HEK293 (cell line): ENCODE data around the gene FBXL13.
"Not testable (repeated sequence)": the region's sequence is repeated elsewhere in the genome, so short reads cannot be mapped to it uniquely, and the experiment has no call there.

Experiments
- CTCF ChIA-PET: fragments of 350-600 bp; formaldehyde crosslinking; extraction: SDS; loops from one replicate; lab custom pipeline; 2021; ENCODE audit warnings: antibody characterized with exemption; lab: Yijun Ruan, JAX
- POLR2A ChIA-PET: fragments of 300-600 bp; formaldehyde crosslinking; extraction: SDS; loops from one replicate; lab custom pipeline; 2020; ENCODE audit warnings: antibody characterized with exemption, inconsistent platforms; lab: Yijun Ruan, JAX
- H3K27ac ChIP-seq: fragments of 200-500 bp; sonication (Bioruptor generic); 2 replicates; pipeline ENCODE4 v1.5.1; 2014; ENCODE audit warnings: low read depth, low read length, control low read depth, inconsistent platforms; ENCODE audit errors: extremely low read depth
- H3K36me3 ChIP-seq, 2 experiments: fragments of 200-500 bp in 1 of 2; sonication (Bioruptor generic) in 1 of 2; 1 replicate in 1 of 2; 2 replicates in 1 of 2; pipeline ENCODE4 v1.5.1; 2014 to 2017; ENCODE audit warnings: inconsistent platforms in 2 of 2, low read length in 2 of 2; ENCODE audit not compliant: control insufficient read depth in 2 of 2, insufficient read depth in 1 of 2
- H3K4me1 ChIP-seq: fragments of 200-500 bp; sonication (Bioruptor generic); 2 replicates; pipeline ENCODE4 v1.5.1; 2014; ENCODE audit warnings: mild to moderate bottlenecking, low read length, inconsistent platforms; ENCODE audit not compliant: control insufficient read depth, insufficient read depth
- H3K4me3 ChIP-seq: 2 replicates; pipeline ENCODE4 v1.5.1; 2011; ENCODE audit warnings: low read depth, mild to moderate bottlenecking, control low read depth, low read length, moderate library complexity
- H3K9me3 ChIP-seq: fragments of 200-500 bp; sonication (Bioruptor generic); 2 replicates; pipeline ENCODE4 v1.5.1; 2014; ENCODE audit warnings: low read depth, low read length, inconsistent platforms; ENCODE audit not compliant: control insufficient read depth, insufficient read depth
- GLIS2 ChIP-seq: fragments of 450-650 bp; formaldehyde crosslinking; IDR thresholded peaks from 2 replicates; pipeline ENCODE4 v1.5.1; 2016; ENCODE audit warnings: missing biosample characterization, missing genetic modification characterization
- PRDM4 ChIP-seq: fragments of 450-650 bp; formaldehyde crosslinking; IDR thresholded peaks from 2 replicates; pipeline ENCODE4 v1.5.1; 2017; ENCODE audit warnings: missing biosample characterization, missing genetic modification characterization
- YY2 ChIP-seq: fragments of 450-650 bp; formaldehyde crosslinking; IDR thresholded peaks from 2 replicates; pipeline ENCODE4 v1.5.1; 2016; ENCODE audit warnings: missing biosample characterization, missing genetic modification characterization
- ZNF114 ChIP-seq: fragments of 450-650 bp; formaldehyde crosslinking; IDR thresholded peaks from 2 replicates; pipeline ENCODE4 v1.5.0; 2017; ENCODE audit warnings: missing biosample characterization, missing genetic modification characterization
- ZNF146 ChIP-seq: fragments of 450-650 bp; formaldehyde crosslinking; IDR thresholded peaks from 2 replicates; pipeline ENCODE4 v1.5.1; 2016; ENCODE audit warnings: missing biosample characterization, missing genetic modification characterization
- ZNF214 ChIP-seq: fragments of 450-650 bp; formaldehyde crosslinking; IDR thresholded peaks from 2 replicates; pipeline ENCODE4 v1.5.1; 2017; ENCODE audit warnings: missing biosample characterization, mild to moderate bottlenecking, missing genetic modification characterization, borderline replicate concordance
- ZNF274 ChIP-seq, 2 experiments: fragments of 200-500 bp in 1 of 2; fragments of 450-650 bp in 1 of 2; sonication (Bioruptor generic) in 1 of 2; formaldehyde crosslinking in 1 of 2; IDR thresholded peaks; 2 replicates each; pipeline versions ENCODE4 v1.5.1 to v1.6.1; 2014 to 2016; ENCODE audit warnings: borderline replicate concordance in 1 of 2, inconsistent platforms in 1 of 2, low read length in 1 of 2, missing biosample characterization in 1 of 2, missing genetic modification characterization in 1 of 2
- ZNF449 ChIP-seq: fragments of 450-650 bp; formaldehyde crosslinking; IDR thresholded peaks from 2 replicates; pipeline ENCODE4 v1.5.1; 2017; ENCODE audit warnings: missing biosample characterization, mild to moderate bottlenecking, missing genetic modification characterization, moderate library complexity
- ZNF510 ChIP-seq: fragments of 450-650 bp; formaldehyde crosslinking; IDR thresholded peaks from 2 replicates; pipeline ENCODE4 v1.5.1; 2018; ENCODE audit warnings: mild to moderate bottlenecking, missing genetic modification characterization, missing biosample characterization; ENCODE audit not compliant: insufficient replicate concordance
- ZNF548 ChIP-seq: fragments of 450-650 bp; formaldehyde crosslinking; IDR thresholded peaks from 2 replicates; pipeline ENCODE4 v1.5.1; 2016; ENCODE audit warnings: missing biosample characterization, missing genetic modification characterization
- ZNF549 ChIP-seq: fragments of 450-650 bp; IDR thresholded peaks from 2 replicates; pipeline ENCODE4 v1.5.1; 2018; ENCODE audit warnings: missing biosample characterization, missing genetic modification characterization, mild to moderate bottlenecking, inconsistent platforms, moderate library complexity
- ZNF596 ChIP-seq: fragments of 450-650 bp; IDR thresholded peaks from 2 replicates; pipeline ENCODE4 v1.5.0; 2018; ENCODE audit warnings: missing biosample characterization, mild to moderate bottlenecking, missing genetic modification characterization, moderate library complexity
- ZNF624 ChIP-seq: fragments of 450-650 bp; formaldehyde crosslinking; IDR thresholded peaks from 2 replicates; pipeline ENCODE4 v1.5.1; 2017; ENCODE audit warnings: missing biosample characterization, missing genetic modification characterization
- ZXDB ChIP-seq: fragments of 450-650 bp; formaldehyde crosslinking; IDR thresholded peaks from 2 replicates; pipeline ENCODE4 v1.5.1; 2016; ENCODE audit warnings: missing biosample characterization, missing genetic modification characterization

The FBXL13 gene

GRCh38 chr7:103025341-103025740, 49.3 kb downstream of the FBXL13 start:
- Histone ChIP-seq H3K4me1 (no peaks in the 10 kb centered on the region), H3K4me3 (no peak overlapping the region), H3K36me3 (no peaks in the 10 kb centered on the region), H3K9me3 (no peaks in the 10 kb centered on the region), H3K27ac (no peak overlapping the region)
- ChIA-PET POLR2A (no interaction called here), CTCF (no interaction called here)
- TF ChIP-seq ZNF624 (no peak), GLIS2 (tag by site-specific recombination) (no peak), ZNF274 (IDR thresholded peaks at IDR 0.05; ENCODE audit: low read length) (no peak), ZNF274 (tag by site-specific recombination; IDR thresholded peaks at IDR 0.05; ENCODE audit: borderline replicate concordance) (no peak), ZNF549 (tag by site-specific recombination) (no peak)

- POLR2A ChIA-PET, CTCF ChIA-PET, H3K36me3 ChIP-seq, H3K4me1 ChIP-seq, H3K9me3 ChIP-seq, H3K27ac ChIP-seq, H3K4me3 ChIP-seq: not testable (repeated sequence)
- peak; percentile 34; the same call in 1 of the 2 replicates for TF ChIP-seq ZNF146
Observed at GRCh38 chr7:103023578-103023977, 51.0 kb downstream of the FBXL13 start.

- H3K4me3 ChIP-seq, H3K27ac ChIP-seq, POLR2A ChIA-PET, H3K4me1 ChIP-seq, H3K9me3 ChIP-seq, CTCF ChIA-PET, H3K36me3 ChIP-seq: not testable (repeated sequence)
Observed at GRCh38 chr7:103021490-103021889, 53.1 kb downstream of the FBXL13 start.

GRCh38 chr7:103020876-103021275, 53.7 kb downstream of the FBXL13 start:
- H3K36me3 ChIP-seq, H3K9me3 ChIP-seq, POLR2A ChIA-PET, H3K27ac ChIP-seq, CTCF ChIA-PET, H3K4me1 ChIP-seq, H3K4me3 ChIP-seq: not testable (repeated sequence)

- H3K36me3 ChIP-seq, H3K4me1 ChIP-seq, H3K27ac ChIP-seq, H3K4me3 ChIP-seq, POLR2A ChIA-PET, H3K9me3 ChIP-seq: not testable (repeated sequence)
- CTCF ChIA-PET, result interaction anchor here (0.6 kb wide), 1 partner anchor 260 kb away, joined by 4 read pairs; no protein-coding TSS in a partner anchor
Observed at GRCh38 chr7:103018295-103018694, 56.3 kb downstream of the FBXL13 start.

- CTCF ChIA-PET, result no interaction called here
- TF ChIP-seq ZXDB (tag by site-specific recombination) (no peak), PRDM4 (tag by site-specific recombination) (no peak), ZNF596 (tag by site-specific recombination) (no peak), ZNF114 (tag by site-specific recombination) (no peak), ZNF510 (no peak), YY2 (no peak), ZNF548 (tag by site-specific recombination) (no peak), ZNF449 (tag by site-specific recombination) (no peak), ZNF214 (tag by site-specific recombination) (no peak), ZNF274 (IDR thresholded peaks at IDR 0.05; ENCODE audit: low read length) (no peak), ZNF274 (tag by site-specific recombination; IDR thresholded peaks at IDR 0.05; ENCODE audit: borderline replicate concordance) (no peak)
- TF ChIP-seq, all 188 proteins: peak for 0
- Histone ChIP-seq H3K27ac (no peak overlapping the region), H3K4me1 (no peaks in the 10 kb centered on the region), H3K4me3 (no peak overlapping the region), H3K36me3 (no peaks in the 10 kb centered on the region), H3K9me3 (no peaks in the 10 kb centered on the region)
- POLR2A ChIA-PET, result no interaction called here
Observed at GRCh38 chr7:103011650-103012049, 62.9 kb downstream of the FBXL13 start.
